ENCODE data around the gene FZD10. TPM values are rescaled to one million over a fixed set of nuclear protein-coding genes. Genes with fewer than 3 reads are reported as not detected.

FZD10 gene
- polyA plus RNA-seq, 1 donor (not counting 4 experiments of a cell fraction or from before 2014, with no cell fraction given) = 0.55 TPM

- FAIRE-seq (no peak), DNase-seq (ENCODE audit: low read depth, low spot score) (no peak)
- Histone ChIP-seq H3K9me1 (ENCODE audit: control insufficient read depth, extremely low read depth, insufficient read depth, low read length) (no peaks in the 10 kb centered on the region), H3K4me1 (ENCODE audit: control insufficient read depth, extremely low read depth, insufficient read depth, low read length) (no peaks in the 10 kb centered on the region), H3K36me3 (ENCODE audit: control insufficient read depth in 2 of 2, extremely low read depth in 1 of 2, insufficient read depth in 2 of 2, low read length in 2 of 2) (no peaks in the 10 kb centered on the region), H3K79me2 (ENCODE audit: control insufficient read depth, insufficient read depth, low read length) (no peaks in the 10 kb centered on the region), H3K9ac (ENCODE audit: control insufficient read depth, extremely low read depth, insufficient read depth, low read length) (no peak overlapping the region), H3K4me3 (ENCODE audit: control insufficient read depth in 2 of 3, extremely low read depth in 1 of 3, insufficient read depth in 2 of 3, low read depth in 1 of 3, low read length in 3 of 3) (no peak overlapping the region), H4K20me1 (ENCODE audit: control insufficient read depth, extremely low read depth, insufficient read depth, low read length) (no peaks in the 10 kb centered on the region), H3K27me3 (ENCODE audit: control insufficient read depth, extremely low read depth, insufficient read depth, low read length) (no peaks in the 10 kb centered on the region), H3K4me2 (ENCODE audit: control insufficient read depth, extremely low read depth, insufficient read depth, low read depth, low read length) (no peak overlapping the region), H2AFZ (ENCODE audit: control insufficient read depth, low read length) (no peak overlapping the region), H3K27ac (ENCODE audit: control insufficient read depth, insufficient read depth, low read length) (no peak overlapping the region), H3K9me3 (ENCODE audit: control insufficient read depth, low read depth, low read length) (no peaks in the 10 kb centered on the region)
- TF ChIP-seq CTCF (optimal IDR thresholded peaks at IDR 0.05 in 1 of 3, IDR thresholded peaks at IDR 0.05 in 1 of 3, conservative IDR thresholded peaks at IDR 0.05 in 1 of 3; ENCODE audit: extremely low read depth in 1 of 3, insufficient read depth in 2 of 3, low read length in 3 of 3) (no peak), EZH2 (IDR thresholded peaks at IDR 0.05; ENCODE audit: low read length) (no peak)
- dilution Hi-C loops (cut with MboI; ENCODE audit: extremely low pct_ligation_motif_present, low sequenced_read_pairs) = no loop called here
Measured at GRCh38 chr12:130178282-130178681, 16.0 kb downstream of the FZD10 start.

- H3K36me3 ChIP-seq (ENCODE audit: control insufficient read depth in 2 of 2, extremely low read depth in 1 of 2, insufficient read depth in 2 of 2, low read length in 2 of 2) = no peaks in the 10 kb centered on the region
- no peak overlapping the region for H2AFZ ChIP-seq (ENCODE audit: control insufficient read depth, low read length)
- no peak overlapping the region for H3K27ac ChIP-seq (ENCODE audit: control insufficient read depth, insufficient read depth, low read length)
- no peak overlapping the region for H3K9ac ChIP-seq (ENCODE audit: control insufficient read depth, extremely low read depth, insufficient read depth, low read length)
- dilution Hi-C loops (cut with MboI; ENCODE audit: extremely low pct_ligation_motif_present, low sequenced_read_pairs) = no loop called here
- H3K79me2 ChIP-seq (ENCODE audit: control insufficient read depth, insufficient read depth, low read length) = no peaks in the 10 kb centered on the region
- TF ChIP-seq CTCF (optimal IDR thresholded peaks at IDR 0.05 in 1 of 3, IDR thresholded peaks at IDR 0.05 in 1 of 3, conservative IDR thresholded peaks at IDR 0.05 in 1 of 3; ENCODE audit: extremely low read depth in 1 of 3, insufficient read depth in 2 of 3, low read length in 3 of 3) (no peak), EZH2 (IDR thresholded peaks at IDR 0.05; ENCODE audit: low read length) (no peak)
- no peaks in the 10 kb centered on the region for H3K9me1 ChIP-seq (ENCODE audit: control insufficient read depth, extremely low read depth, insufficient read depth, low read length)
- no peak overlapping the region for H3K4me2 ChIP-seq (ENCODE audit: control insufficient read depth, extremely low read depth, insufficient read depth, low read depth, low read length)
- no peak overlapping the region for H3K4me3 ChIP-seq (ENCODE audit: control insufficient read depth in 2 of 3, extremely low read depth in 1 of 3, insufficient read depth in 2 of 3, low read depth in 1 of 3, low read length in 3 of 3)
- H4K20me1 ChIP-seq (ENCODE audit: control insufficient read depth, extremely low read depth, insufficient read depth, low read length) = no peaks in the 10 kb centered on the region
- H3K27me3 ChIP-seq (ENCODE audit: control insufficient read depth, extremely low read depth, insufficient read depth, low read length) = no peaks in the 10 kb centered on the region
- no peak for DNase-seq (ENCODE audit: low read depth, low spot score)
- H3K9me3 ChIP-seq (ENCODE audit: control insufficient read depth, low read depth, low read length) = no peaks in the 10 kb centered on the region
- no peaks in the 10 kb centered on the region for H3K4me1 ChIP-seq (ENCODE audit: control insufficient read depth, extremely low read depth, insufficient read depth, low read length)
- FAIRE-seq = no peak
Measured at GRCh38 chr12:130179191-130179590, 16.9 kb downstream of the FZD10 start.

Data from keratinocyte (primary cell).